Stimulated activated CD4-positive, alpha-beta T cell treated with anti-CD3 and anti-CD28 coated beads, Interleukin-1b, Interleukin-23, amount 100 ng/mL, for 24 hours (primary cell): ENCODE results near the gene TUSC7.

Experiments used
- DNase-seq, 4 experiments: peaks; one replicate each; pipeline ENCODE4 v3.0.0-alpha.2; 2020; ENCODE audit warnings: low read depth in 4 of 4, low spot score in 1 of 4

The TUSC7 gene

GRCh38 chr3:116709479-116709878, at the start of gene TUSC7:
Gene TUSC7 (plus strand): TSS chr3:116709779.
- DNase-seq: no peak

GRCh38 chr3:116661196-116661595, 48.4 kb upstream of the TUSC7 start:
- no peak for DNase-seq

- DNase-seq: no peak
These were observed 46.1 kb upstream of the TUSC7 start for GRCh38 chr3:116663161-116664110.

GRCh38 chr3:116667324-116667723, 42.3 kb upstream of the TUSC7 start:
- no peak for DNase-seq

- no peak for DNase-seq
These were observed 41.8 kb upstream of the TUSC7 start for GRCh38 chr3:116667791-116668190.

- DNase-seq: no peak
These were observed 40.0 kb upstream of the TUSC7 start for GRCh38 chr3:116669576-116669975.

- DNase-seq: no peak
These were observed 38.4 kb upstream of the TUSC7 start for GRCh38 chr3:116671151-116671550.

GRCh38 chr3:116678853-116679252, 30.7 kb upstream of the TUSC7 start:
- DNase-seq: no peak

- no peak for DNase-seq
These were observed 18.5 kb upstream of the TUSC7 start for GRCh38 chr3:116691041-116691440.

- DNase-seq: no peak
These were observed 8.5 kb upstream of the TUSC7 start for GRCh38 chr3:116701070-116701469.

- no peak for DNase-seq
These were observed 7.2 kb upstream of the TUSC7 start for GRCh38 chr3:116702334-116702733.

GRCh38 chr3:116707531-116707930, 2.0 kb upstream of the TUSC7 start:
- no peak for DNase-seq

- DNase-seq: no peak
These were observed 6.9 kb downstream of the TUSC7 start for GRCh38 chr3:116716490-116716889.

GRCh38 chr3:116717566-116717965, 8.0 kb downstream of the TUSC7 start:
- DNase-seq: no peak

GRCh38 chr3:116728454-116728853, 18.9 kb downstream of the TUSC7 start:
- no peak for DNase-seq

GRCh38 chr3:116734243-116734642, 24.7 kb downstream of the TUSC7 start:
- no peak for DNase-seq

GRCh38 chr3:116739678-116740077, 30.1 kb downstream of the TUSC7 start:
- DNase-seq: no peak

GRCh38 chr3:116740293-116740692, 30.7 kb downstream of the TUSC7 start:
- DNase-seq: no peak

GRCh38 chr3:116741467-116741866, 31.9 kb downstream of the TUSC7 start:
- no peak for DNase-seq

- DNase-seq: no peak
These were observed 33.5 kb downstream of the TUSC7 start for GRCh38 chr3:116743062-116743461.

- no peak for DNase-seq
These were observed 39.8 kb downstream of the TUSC7 start for GRCh38 chr3:116749388-116749787.

- DNase-seq: no peak
These were observed 47.7 kb downstream of the TUSC7 start for GRCh38 chr3:116757315-116757714.

GRCh38 chr3:116759316-116759715, 49.7 kb downstream of the TUSC7 start:
- DNase-seq: no peak
